Measurements from ENCODE around the gene ZNF358. TPM values are rescaled to one million over a fixed set of nuclear protein-coding genes. Genes with fewer than 3 reads are reported as not detected.
A peak's percentile ranks its signal among the peaks of the same experiment; 100 is the strongest.

ZNF358 gene
- total RNA-seq, 4 donors from 2014 or later = 31.9 to 49.8 (median 36.6) TPM

GRCh38 chr19:7520131-7521051 is 4.5 kb downstream of the ZNF358 start:
- TF ChIP-seq CTCF (IDR thresholded peaks at IDR 0.05) = no peak
- DNase-seq (ENCODE audit: low spot score) (no peak), ATAC-seq (ENCODE audit: low FRiP score) (no peak)

GRCh38 chr19:7521551-7522071 is 5.7 kb downstream of the ZNF358 start:
- no peak for TF ChIP-seq CTCF (IDR thresholded peaks at IDR 0.05)
- no peak for ATAC-seq (ENCODE audit: low FRiP score)
- DNase-seq (ENCODE audit: low spot score) = no peak

GRCh38 chr19:7522072-7522922 is 6.4 kb downstream of the ZNF358 start, which contains the start of gene MCOLN1:
MCOLN1 (plus strand) TSS chr19:7522624; CDS start chr19:7522751, 127 bp downstream.
- DNase-seq (ENCODE audit: low spot score) (peak; percentile 99), ATAC-seq (ENCODE audit: low FRiP score) (peak; percentile 90)
- TF ChIP-seq CTCF (IDR thresholded peaks at IDR 0.05) = no peak

- TF ChIP-seq CTCF (IDR thresholded peaks at IDR 0.05) = no peak
- DNase-seq (ENCODE audit: low spot score) (no peak), ATAC-seq (ENCODE audit: low FRiP score) (no peak)
These were observed 7.2 kb downstream of the ZNF358 start for GRCh38 chr19:7522923-7523667.

GRCh38 chr19:7524523-7524922 is 8.6 kb downstream of the ZNF358 start:
- ATAC-seq (ENCODE audit: low FRiP score) (no peak), DNase-seq (ENCODE audit: low spot score) (no peak)
- no peak for TF ChIP-seq CTCF (IDR thresholded peaks at IDR 0.05)

- TF ChIP-seq CTCF (IDR thresholded peaks at IDR 0.05) = no peak
- DNase-seq (ENCODE audit: low spot score) (no peak), ATAC-seq (ENCODE audit: low FRiP score) (no peak)
These were observed 9.3 kb downstream of the ZNF358 start for GRCh38 chr19:7524992-7525739.
